Left ventricle myocardium superior (tissue), 1 donor: Measurements from ENCODE around the gene CD36. TPM values are rescaled to one million over a fixed set of nuclear protein-coding genes. Genes with fewer than 3 reads are reported as not detected.

Experiments
- ATAC-seq: fragments of 200-7000 bp; cut with Tn5 transposase; one replicate; pipeline ENCODE4 v1.9.1; 2020; ENCODE audit warnings: mild to moderate bottlenecking, moderate library complexity
- DNase-seq: peaks from one replicate; pipeline ENCODE4 v3.0.0-alpha.2; 2020
- intact Hi-C: fragments of 100-400 bp; cut with micrococcal nuclease; formaldehyde crosslinking; loops from one replicate; pipeline ENCODE4 v1.11.0; 2022
- total RNA-seq: library from RNA; stranded (reverse); fragmentation: NEBNext Ultra II Directional; extraction: Animal tissue kit (Norgen Biotek cat#: 25700); gene quantifications from one replicate; pipeline ENCODE4 v1.2.1, GENCODE V29; 2021
- donor health status: DM: no; HTN: yes; CAD: no; lungs with severe emphysema.

CD36 gene
- total RNA-seq, 1 donor from 2014 or later = 1,393 TPM

- ATAC-seq = peak; percentile 77
- DNase-seq = no peak
- intact Hi-C loops = no loop called here
Observed at GRCh38 chr7:80679921-80680907, 41.8 kb downstream of the CD36 start.

DNA sequence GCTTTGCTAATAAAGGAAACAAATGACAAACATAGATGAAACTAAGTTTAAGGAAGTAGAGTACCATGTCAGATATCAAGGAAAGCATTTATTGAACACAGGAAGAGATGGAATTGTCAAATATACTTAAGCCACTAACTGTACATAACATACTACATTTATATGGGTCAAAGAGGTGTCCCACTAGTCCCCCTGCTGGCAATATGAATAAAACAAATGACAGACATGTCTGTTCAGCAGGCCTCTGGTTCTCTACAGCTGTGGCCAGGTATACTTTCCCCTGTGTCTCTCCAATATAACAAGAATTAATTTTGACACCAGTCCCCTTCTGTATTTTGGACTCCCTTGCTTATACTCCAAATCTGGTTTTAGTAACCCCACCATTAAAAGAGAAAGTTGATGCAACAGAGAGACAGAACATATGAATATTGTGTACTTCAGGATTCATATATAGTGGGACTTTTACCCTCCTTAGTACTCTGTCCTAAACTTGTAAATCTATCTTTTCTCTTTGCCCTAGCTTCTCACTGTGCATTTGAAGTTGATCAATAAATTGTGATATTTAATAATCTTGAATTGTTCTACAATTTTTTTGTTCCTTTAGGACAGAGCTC, 42.9 kb downstream of the CD36 start:
- ATAC-seq (peak; percentile 78), DNase-seq (no peak)
- intact Hi-C loops = no loop called here

- intact Hi-C loops = no loop called here
- ATAC-seq = no peak
- DNase-seq = no peak
Observed at GRCh38 chr7:80682744-80683143, 44.3 kb downstream of the CD36 start.

DNA sequence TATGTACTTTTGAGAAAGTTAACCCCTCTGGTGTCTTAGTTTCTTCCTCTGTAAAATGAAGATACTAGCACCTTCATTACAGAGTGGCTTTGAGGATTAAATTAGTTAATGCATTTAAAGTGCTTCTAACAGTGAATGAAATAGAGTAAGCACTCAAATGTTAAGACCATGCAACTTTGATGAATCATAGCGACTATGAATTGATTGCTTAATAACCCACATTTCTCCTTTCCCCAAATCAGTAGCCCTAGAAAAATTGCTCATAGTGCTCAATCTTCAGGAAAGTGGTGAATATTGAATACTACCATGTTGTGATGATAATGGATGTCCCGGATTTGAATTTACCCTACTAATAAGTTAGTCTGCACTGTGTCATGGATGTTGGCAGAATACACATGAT, 48.1 kb downstream of the CD36 start:
- intact Hi-C loops = no loop called here
- ATAC-seq (no peak), DNase-seq (no peak)

DNA sequence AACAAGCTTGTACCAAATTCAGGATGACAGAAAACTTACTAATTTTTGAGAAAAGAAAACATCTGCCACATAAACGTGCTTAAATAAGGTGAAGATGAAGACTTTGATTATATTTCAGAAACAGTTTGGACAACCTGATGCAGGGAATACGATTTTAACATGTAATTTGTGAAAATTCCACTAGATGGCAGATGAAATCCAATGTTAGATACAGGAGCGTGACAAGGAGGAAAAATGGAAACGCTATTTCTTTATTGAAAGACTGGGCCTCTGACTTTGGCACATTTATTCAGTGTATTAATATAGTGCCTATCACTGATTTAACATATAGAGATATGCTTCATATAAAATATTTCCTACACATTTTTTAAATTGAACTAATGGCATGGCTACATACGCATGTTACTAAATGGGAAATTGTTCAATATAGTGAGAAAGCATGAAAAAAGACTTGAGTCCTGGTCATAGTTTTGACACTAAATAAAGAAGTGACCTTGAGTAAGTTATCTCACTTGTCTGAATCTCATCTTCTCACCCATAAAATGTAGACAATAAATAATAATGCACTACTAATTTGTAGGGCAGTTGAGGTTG, 60.7 kb downstream of the CD36 start:
- intact Hi-C loops = no loop called here

DNA sequence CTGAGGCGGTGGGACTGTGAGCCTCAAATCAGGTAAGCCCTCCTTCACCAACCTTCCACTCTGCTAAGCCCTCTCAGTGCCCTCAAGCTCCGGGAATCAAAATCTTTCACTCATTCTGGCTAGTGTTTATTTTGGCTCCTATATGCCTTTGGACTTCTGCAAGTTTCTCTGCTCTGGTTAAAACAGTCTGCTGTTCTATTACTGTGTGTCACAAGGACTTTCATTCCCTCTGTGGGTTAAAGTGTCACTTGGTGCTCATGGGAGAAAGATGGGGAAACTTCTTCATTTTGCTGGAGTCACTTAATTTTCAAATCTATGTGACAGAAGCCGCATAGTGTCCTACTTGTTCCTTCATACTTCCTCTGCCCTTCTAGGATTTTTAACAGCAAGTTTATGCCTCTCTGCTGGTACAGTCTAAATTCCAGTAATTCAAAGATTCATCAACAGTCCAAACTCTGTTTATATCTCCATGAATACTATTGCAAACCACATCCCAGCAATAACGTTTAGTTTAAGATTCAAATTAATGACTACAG, 61.3 kb downstream of the CD36 start:
- no peak for DNase-seq
- peak; percentile 55 for ATAC-seq
- intact Hi-C loops = loop anchor here (5.0 to 10.0 kb wide), 4 partner anchors 55 to 758 kb away; no protein-coding TSS in a partner anchor

More for the DNA sequence above, 60.7 kb downstream of the CD36 start:
- peak; percentile 76 for ATAC-seq
- DNase-seq = no peak

DNA sequence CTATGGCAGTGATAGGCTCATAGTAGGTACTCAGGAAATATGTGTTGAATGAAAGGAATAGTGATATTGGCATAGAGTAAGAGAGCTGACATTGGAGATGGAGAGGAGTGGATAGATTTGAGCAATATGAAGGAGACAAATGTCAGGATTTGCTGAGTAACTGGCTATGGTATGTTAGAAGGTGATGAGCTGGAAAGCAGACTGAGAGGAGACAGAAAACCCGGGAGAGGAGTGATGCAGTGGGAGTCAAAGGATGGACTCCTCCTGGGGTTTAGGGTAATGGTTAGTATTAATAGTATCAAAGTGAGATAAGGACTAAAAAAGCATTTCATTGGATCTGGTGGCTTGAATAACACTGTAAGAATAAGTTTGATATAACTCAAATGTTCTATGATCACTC, 64.8 kb downstream of the CD36 start:
- no peak for ATAC-seq
- intact Hi-C loops = loop anchor here (5.0 to 10.0 kb wide), 4 partner anchors 52 to 754 kb away; no protein-coding TSS in a partner anchor
- DNase-seq = no peak

DNA sequence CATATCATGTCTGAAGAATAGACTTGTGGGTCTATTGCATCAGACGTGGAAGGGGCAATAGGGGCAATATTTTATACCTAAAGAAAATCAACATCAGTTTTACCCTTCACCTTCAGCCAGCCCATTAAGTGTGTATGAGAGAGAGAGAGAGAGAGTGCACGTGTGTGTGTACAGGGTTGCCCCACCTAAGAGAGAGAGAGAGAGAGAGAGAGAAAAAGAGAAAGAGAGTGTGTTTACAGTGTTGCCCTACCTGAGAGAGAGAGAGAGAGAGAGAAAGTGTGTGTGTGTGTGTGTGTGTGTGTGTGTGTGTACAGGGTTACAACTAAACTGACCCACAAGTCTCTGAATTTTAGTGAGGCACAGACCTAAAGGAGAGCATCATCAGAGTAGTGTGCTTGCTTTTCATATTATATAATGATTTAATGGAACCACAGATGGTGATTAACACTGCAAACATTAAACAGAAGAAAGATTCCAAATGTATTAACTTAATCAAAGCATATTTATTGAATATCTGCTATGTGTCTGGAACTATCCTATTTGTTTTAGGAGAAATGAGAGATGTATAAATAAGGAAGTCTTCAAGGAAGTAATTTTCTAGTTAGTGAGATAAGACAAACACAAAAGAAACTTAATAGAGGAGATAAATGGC, 66.8 kb downstream of the CD36 start:
- DNase-seq (no peak), ATAC-seq (no peak)
- intact Hi-C loops = loop anchor here (10.0 kb wide), 2 partner anchors 50 to 220 kb away; no protein-coding TSS in a partner anchor

GRCh38 chr7:80707318-80707717, 68.9 kb downstream of the CD36 start:
- ATAC-seq = no peak
- intact Hi-C loops = loop anchor here (10.0 kb wide), 2 partner anchors 47 to 217 kb away; no protein-coding TSS in a partner anchor
- no peak for DNase-seq

DNA sequence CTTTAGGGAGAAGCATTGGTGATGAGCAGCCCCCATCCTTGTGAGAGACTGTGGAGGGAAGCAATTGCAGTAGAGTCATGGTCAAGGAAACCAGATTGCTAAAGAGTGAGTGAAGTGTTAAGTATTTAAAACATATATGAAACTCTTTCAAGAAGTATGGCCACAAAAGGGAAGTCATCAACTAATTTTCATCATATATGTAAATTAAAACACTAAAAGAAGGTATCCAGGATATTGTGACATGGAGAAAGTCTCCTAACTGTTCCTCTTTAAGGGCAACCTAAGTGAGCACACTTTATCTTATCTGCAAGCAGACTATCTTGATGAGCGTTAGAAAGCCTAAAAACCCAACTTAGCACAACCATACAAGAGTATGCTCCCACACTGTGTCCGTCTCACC, 69.7 kb downstream of the CD36 start:
- ATAC-seq = no peak
- intact Hi-C loops = loop anchor here (10.0 kb wide), 2 partner anchors 47 to 217 kb away; no protein-coding TSS in a partner anchor
- DNase-seq = no peak

DNA sequence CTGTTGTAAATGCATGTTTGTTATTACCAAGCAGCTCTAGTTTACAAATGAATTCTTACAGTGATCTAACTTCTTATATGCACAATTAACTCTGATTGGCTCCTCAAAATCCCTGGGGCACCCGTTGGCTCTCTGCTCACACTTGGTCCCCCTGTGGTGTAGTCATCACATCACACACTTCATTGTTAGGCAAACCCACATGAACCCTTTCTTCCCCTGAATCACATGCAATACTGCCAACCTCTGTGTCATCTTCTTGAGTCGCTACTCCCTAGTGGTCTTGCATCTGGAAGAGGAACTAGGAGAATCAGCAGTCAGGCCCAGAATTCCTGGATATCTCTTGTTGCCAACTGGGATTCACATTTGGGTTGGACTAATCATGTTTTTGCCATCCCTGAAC, 73.1 kb downstream of the CD36 start:
- ATAC-seq (peak; percentile 21), DNase-seq (no peak)
- intact Hi-C loops = no loop called here

DNA sequence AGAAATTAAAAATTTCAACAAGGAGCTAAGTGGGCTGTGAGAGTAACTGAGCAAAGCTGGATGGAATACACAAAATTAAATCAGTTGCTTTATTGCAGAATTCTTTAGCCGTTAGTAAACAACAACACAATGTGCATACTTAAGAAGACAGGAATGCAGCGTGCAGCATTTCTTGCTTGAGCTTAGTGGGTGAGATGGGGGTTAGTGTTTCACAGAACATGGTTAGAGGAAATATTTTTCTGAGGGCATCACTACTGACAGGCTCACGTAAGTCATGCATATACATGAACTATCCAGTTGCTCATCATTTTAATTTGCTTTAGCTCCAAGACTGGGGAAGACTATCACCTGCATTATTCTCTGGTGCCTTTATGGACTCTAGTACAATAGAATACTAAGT, 80.8 kb downstream of the CD36 start:
- ATAC-seq = no peak
- intact Hi-C loops = no loop called here
- no peak for DNase-seq

GRCh38 chr7:80720146-80720545, 81.7 kb downstream of the CD36 start:
- intact Hi-C loops = no loop called here
- ATAC-seq (no peak), DNase-seq (no peak)

GRCh38 chr7:80721883-80722615, 83.6 kb downstream of the CD36 start:
- intact Hi-C loops = no loop called here
- DNase-seq (no peak), ATAC-seq (peak; percentile 88)

DNA sequence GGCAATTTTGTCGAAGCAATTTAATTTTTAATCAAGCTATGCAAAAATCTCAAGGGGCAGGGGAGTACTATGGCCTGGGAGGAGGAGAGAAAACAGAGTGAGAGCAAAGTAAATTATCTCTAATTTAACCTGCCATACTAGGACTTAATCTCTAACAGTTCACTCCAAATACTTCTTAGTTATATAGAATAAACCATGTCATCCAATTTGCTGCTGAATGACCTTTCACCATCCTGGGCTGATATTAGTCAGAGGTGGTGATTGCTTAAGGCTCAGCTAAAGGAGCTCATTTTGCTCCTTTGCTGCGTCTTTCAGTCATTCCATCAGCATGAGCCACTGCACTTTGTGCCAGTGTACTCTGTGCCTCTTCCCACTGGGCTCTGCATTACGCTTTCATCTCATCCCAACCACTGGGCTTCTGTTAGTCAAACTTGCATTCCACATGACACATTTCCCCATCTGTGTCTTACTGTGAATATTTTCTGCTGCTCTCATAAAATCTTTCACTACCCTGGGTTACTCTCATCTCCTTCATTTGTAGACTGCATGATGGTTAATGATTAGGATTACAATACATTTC, 84.3 kb downstream of the CD36 start:
- DNase-seq = peak; percentile 52
- intact Hi-C loops = no loop called here

DNA sequence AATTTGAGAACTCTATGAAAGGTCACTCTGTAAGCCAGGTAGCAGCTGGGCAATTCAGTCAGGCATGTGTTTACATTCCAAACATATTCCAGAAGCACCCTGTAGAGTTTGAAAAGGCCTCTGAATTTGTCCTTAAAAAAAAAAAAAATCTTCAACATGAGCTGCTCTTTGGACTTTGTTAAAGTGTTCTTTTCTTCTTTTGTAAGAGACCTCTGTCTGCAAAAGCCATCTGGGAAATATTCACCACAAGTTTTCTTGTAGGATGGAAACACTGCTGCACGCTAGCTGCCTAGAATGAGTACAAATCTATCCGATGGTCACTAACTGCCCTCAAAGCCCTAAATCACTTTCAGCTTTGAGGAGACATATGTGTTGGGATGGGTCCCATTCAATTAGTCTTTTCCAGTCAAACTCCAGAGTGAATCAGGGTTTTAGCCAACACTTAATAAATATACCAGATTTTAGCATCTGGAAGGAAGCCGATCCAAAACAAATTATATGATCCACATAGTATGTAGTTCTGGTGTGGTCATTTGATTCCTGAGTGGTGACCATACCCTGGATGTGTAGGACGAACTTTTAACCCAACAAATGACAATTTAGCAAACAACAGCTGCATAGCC, 85.9 kb downstream of the CD36 start:
- no peak for DNase-seq
- no peak for ATAC-seq
- intact Hi-C loops = no loop called here

More for the DNA sequence above, 84.3 kb downstream of the CD36 start:
- ATAC-seq = peak; percentile 95

DNA sequence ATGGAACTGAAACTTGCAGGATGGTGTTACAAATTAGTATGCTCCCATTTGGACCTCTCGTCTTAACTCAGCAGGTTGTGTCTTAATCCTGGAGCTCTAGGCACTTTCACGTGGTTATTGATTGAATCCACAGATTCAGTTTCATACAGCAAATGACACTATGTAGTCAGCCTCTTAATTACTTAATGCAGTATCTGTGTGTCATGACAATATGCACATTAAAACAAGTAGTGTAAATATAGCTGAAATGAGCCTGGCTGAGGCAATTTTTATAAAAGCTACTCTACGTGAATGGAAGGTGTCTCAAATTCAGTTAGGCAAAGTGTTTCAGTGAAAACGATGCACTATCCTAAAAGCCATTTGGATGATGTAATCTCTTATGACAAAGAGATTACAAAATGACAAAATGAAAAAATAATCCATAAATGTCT, 86.8 kb downstream of the CD36 start:
- DNase-seq (no peak), ATAC-seq (no peak)
- intact Hi-C loops = no loop called here
